ENCODE measurements around the gene PIKFYVE.

DNA sequence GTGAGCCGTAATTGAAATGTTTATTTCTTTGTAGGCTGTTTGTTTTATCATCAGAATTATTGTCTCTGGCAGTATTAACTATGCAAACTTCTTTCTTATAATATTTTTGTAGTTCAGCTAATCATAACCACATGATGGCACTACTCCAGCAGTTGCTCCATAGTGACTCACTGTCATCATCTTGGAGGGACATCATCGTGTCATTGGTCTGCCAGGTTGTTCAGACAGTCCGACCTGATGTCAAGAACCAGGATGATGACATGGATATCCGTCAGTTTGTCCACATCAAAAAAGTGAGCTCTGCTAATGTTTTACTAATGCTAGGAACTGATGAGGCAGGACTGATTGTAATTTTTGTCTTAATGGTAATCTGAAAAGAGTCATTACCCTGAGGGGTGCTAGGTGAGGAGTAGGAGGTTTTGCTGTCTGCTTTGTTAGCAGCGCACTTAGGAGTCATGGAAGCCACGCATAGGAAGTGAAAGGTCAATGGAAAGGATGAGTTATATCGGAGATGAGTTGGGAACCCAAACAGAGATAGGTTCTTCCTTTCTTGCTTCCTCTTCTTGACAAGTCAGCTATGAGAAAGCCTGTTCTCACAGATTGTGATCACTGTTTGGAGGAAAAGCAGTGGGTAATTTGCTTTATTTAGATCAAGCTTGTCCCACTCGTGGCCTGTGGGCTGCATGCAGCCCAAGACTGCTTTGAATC lies 49.2 kb downstream of the PIKFYVE start:
- TF ChIP-seq, protein P1, sequence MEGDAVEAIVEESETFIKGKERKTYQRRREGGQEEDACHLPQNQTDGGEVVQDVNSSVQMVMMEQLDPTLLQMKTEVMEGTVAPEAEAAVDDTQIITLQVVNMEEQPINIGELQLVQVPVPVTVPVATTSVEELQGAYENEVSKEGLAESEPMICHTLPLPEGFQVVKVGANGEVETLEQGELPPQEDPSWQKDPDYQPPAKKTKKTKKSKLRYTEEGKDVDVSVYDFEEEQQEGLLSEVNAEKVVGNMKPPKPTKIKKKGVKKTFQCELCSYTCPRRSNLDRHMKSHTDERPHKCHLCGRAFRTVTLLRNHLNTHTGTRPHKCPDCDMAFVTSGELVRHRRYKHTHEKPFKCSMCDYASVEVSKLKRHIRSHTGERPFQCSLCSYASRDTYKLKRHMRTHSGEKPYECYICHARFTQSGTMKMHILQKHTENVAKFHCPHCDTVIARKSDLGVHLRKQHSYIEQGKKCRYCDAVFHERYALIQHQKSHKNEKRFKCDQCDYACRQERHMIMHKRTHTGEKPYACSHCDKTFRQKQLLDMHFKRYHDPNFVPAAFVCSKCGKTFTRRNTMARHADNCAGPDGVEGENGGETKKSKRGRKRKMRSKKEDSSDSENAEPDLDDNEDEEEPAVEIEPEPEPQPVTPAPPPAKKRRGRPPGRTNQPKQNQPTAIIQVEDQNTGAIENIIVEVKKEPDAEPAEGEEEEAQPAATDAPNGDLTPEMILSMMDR (optimal IDR thresholded peaks at IDR 0.05 in 1 of 3, IDR thresholded peaks at IDR 0.05 in 1 of 3, conservative IDR thresholded peaks at IDR 0.05 in 1 of 3; ENCODE audit: extremely low read depth in 1 of 3, insufficient read depth in 2 of 3, low read length in 3 of 3) = no peak
- no peak for TF ChIP-seq EZH2 (IDR thresholded peaks at IDR 0.05; ENCODE audit: low read length)
